SH-SY5Y (cell line): ENCODE results near the gene PLEKHG7.

Experiments
- GATA2 ChIP-seq: IDR thresholded peaks from 2 replicates; pipeline ENCODE4 v1.6.1; 2011; ENCODE audit warnings: mild to moderate bottlenecking, low read depth, low read length
- GATA3 ChIP-seq: IDR thresholded peaks from 2 replicates; pipeline ENCODE4 v1.6.1; 2011; ENCODE audit warnings: low read depth, mild to moderate bottlenecking, low read length, moderate library complexity

The PLEKHG7 gene, protein sequence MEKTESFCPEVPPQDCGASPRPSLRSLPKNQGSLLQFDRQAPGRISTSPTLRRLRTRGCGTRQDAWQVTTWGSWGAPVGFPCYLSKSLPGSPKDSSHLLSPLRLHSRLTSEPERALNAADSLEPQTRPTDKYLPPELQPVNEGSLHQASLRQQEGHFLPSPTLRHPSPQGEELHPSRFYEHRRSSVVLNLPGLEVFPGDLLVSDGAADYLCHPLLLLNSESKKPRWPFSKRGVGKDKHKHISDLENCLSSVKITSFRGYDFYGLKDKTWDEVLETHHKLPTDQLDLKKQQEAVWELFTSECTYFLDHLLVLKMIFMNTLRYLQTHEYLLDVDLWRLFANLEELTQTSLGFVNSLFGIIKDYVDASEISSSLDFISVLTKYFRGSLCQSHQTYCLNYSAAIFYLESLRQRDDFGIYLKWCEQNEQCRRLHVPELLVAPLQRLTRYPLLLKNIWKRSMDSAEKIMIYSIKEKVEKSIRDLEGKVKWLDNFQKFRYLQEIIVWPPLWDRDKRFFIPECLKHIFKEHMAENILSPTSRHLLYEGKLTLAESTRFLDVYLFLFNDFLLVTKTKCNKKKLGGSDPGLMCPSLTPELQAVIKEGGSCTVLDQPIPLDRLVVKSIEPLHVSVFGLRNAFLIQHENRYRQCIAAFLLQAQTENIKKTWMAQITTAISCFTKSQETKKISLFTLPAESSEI

DNA sequence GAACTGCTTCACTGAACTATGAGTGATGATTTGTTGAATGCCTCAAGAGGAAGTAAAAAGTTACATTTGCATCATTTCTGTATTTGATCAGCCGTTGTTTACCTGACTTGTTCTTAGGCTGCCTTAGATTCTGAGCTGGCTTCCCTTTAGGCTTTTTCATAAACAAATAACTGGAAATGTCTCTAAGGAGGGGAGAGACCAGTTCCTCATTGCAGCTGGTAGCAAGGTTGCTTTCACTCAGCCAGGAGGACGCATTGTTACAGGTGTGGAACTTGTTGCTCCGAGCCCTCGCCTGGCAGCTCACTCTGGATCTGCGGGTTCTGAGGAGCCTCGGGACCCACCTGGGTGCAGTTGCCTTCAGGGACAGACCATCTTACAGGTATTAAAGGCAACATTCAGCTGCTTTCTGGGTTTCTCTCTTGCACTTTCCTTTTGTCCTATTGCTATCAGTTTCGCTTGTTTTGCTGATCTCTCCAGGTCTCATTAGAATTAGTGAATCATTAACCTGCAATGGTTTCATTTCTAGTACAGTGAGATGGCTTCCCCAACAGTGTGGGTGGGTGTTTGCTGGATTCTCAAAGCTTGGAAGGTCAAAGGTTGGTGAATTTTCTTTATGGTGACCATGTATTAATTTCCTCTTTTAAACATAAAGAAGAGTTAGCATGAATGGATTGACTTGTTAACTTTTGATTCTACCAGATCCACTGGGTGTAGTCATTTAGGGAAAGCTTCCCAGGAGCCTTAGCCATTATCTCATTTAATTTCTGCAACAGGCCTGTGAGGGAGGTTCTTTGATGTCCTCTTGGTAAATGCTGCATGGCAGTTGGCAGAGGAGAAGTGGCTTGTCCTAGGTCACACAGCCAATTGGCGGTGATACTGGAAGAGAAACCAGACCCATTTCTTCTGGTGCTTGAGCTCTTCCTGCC lies at the start of gene PLEKHG7:
Gene PLEKHG7, plus strand, starts transcription at position 236 of the 926 bp plus-strand sequence. CDS start 3,643 bp downstream, outside the sequence.
- TF ChIP-seq GATA2 (no peak), GATA3 (no peak)

DNA sequence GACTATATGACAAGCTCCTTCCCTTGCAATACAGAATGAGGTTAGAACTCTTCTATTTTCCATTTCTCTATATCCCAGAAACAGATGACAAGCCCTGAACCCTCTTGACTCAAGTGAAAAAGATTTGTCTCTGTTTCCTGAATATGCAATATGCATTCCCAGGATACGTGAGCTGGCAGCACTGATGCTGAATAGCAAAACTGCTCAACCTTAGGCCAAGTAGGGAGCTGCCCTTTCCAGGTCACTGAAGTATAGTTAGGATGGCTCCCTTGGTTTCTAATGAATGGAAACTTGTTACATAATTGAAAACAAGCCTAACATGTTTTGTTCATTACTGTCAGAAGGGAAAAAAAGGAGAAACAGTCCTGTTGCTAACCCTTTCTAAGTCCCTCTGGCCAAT lies 47.9 kb upstream of the PLEKHG7 start:
- no peak for TF ChIP-seq GATA3
- TF ChIP-seq GATA2 = no peak

DNA sequence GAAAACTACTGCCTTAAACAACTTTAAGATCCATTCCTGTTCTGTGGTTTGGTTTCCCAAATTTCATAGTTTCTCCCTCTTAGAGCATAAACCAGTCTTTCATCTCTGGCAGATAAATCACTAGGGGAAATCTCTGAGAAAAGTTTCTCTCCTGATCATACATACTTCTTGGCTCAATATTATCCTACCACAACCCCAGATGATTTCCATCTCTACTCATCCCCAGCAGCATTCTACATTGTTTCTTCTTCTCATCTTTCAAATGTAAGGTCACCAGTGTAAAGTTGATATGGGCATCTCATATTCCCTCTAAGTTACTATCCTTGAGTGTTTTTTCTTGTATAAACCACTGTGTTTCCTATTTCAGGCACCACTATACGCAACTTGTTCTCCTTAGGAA lies 45.9 kb upstream of the PLEKHG7 start:
- no peak for TF ChIP-seq GATA3
- no peak for TF ChIP-seq GATA2

DNA sequence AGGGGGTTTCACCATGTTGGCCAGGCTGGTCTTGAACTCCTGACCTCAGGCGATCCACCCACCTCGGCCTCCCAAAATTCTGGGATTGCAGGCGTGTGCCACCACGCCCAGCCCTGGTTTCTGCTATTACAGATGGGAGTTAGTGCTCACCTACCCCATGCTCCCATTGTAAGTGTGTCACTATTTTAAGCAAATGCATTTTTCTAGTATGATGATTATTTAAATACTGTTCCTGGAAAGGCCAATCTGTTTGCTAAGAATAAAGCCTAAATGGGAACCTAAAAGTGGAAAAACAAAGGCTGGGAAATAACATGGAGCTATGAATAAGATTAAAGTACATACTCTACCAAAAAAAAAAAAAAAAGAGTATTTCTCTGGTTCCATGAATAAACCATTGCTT lies 45.0 kb upstream of the PLEKHG7 start:
- no peak for TF ChIP-seq GATA3
- no peak for TF ChIP-seq GATA2

DNA sequence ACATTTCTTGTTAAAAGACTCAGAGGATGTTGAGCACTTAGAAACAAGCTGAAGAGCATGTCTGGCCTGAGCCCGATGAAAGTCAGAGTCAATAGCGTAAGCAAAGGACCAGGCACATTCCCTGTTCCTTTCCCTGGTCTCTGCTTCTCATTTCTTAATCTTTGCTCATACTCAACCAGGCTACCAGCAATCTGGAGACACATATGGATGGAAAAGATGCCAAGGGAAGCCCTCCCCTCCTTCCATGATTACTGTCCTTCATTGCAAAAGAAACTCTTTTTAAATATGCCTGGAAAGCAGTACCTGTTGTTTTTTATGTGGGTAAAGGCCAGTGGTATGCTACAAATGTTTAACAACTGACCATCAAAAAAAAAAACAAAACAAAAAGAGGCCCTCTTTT lies 44.2 kb upstream of the PLEKHG7 start:
- no peak for TF ChIP-seq GATA3
- TF ChIP-seq GATA2 = no peak

DNA sequence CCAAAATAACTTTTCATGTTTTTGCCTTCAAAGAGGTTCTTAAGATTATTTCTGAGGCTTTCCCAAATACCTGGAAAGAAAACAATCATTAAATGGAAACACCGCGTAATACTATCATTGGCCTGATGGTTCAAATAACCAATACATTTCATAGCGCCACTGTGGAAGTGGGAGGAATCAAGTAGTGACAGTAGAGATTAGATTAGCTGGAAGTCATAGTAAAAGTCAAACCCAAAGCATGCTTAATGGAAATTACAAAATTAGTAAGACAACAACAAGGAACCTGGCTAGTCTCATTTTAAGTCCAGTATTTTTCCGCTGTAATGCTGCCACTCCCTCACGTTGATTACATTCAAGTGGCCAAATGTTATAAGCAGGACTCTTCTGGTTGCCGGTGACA lies 41.5 kb upstream of the PLEKHG7 start:
- TF ChIP-seq GATA3 (no peak), GATA2 (no peak)

DNA sequence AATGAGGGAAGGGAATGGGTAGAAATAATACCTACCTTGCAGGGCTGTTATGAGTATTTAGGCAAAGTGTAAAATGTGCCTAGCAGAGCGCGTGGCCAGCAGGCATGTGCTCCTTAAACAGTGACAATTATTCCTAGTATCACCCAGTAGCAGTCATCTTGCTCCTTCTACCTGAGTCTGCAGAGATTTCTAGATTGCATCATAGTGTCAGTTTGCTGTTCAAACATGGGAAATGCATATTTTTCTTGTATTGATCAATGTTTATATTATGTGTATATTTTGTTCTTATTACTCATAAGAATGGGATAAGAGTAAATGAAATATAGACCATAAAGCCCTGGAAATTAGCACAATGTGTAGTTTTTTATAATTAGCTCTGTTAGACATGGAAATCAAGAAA lies 37.3 kb upstream of the PLEKHG7 start:
- TF ChIP-seq GATA2 (no peak), GATA3 (no peak)

DNA sequence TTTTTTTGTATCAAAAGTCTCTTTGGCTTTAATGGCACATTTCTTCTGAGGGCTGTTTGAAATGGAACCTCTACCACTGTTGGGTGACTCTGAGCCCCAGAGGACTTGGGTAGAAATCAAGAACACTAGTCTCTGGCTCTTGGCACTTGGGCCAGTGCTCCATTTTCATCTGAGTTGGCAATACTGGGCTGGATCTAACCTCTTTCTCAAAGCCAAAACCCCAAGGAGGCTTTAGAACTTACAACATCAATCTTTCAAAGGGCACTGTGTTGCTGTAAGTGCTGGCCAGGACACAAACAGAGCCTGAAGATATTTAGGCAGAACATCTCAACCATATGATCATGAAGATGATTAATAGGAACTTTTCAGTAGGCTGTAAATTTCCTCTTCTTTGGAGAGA lies 34.0 kb upstream of the PLEKHG7 start:
- TF ChIP-seq GATA2 (no peak), GATA3 (no peak)

DNA sequence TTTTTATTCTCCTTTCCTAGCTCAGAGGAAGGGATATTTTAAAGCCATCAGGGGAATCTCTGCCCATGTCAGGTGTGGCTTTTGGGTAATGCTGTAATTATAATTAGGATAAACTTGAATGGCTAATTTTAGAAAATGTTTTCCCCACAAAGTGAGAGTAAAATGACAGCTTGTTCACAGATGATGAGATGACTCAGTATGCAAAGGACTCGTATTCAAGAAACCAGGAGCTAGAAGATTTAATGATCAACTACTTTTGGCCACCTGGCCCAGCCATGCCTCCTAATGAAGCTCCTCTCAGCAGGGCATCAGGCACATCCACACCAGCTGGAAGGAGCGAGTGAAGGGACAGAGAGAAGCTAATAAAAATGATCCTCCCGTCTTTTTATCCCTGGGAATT lies 29.0 kb upstream of the PLEKHG7 start:
- TF ChIP-seq GATA3 (no peak), GATA2 (no peak)

DNA sequence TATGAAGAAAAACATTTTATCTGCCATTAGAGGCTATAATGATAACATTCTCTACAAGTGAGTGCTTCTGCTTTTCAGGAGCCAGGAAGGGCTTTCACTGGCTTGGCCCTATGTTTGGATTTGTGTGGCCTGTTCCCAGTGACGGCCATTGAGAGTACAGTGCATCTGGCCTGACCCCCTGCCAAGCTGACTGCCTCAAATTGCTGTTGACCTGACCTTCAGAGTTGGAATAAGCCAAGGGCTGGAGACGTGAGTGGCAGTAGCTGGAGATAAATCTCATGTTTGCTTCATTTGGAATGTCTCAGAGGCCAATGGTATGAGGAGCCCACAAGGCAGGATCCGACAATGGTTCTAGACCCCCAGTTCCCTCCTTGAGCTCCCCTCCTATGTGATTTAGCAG lies 28.3 kb upstream of the PLEKHG7 start:
- TF ChIP-seq GATA3 (no peak), GATA2 (no peak)

DNA sequence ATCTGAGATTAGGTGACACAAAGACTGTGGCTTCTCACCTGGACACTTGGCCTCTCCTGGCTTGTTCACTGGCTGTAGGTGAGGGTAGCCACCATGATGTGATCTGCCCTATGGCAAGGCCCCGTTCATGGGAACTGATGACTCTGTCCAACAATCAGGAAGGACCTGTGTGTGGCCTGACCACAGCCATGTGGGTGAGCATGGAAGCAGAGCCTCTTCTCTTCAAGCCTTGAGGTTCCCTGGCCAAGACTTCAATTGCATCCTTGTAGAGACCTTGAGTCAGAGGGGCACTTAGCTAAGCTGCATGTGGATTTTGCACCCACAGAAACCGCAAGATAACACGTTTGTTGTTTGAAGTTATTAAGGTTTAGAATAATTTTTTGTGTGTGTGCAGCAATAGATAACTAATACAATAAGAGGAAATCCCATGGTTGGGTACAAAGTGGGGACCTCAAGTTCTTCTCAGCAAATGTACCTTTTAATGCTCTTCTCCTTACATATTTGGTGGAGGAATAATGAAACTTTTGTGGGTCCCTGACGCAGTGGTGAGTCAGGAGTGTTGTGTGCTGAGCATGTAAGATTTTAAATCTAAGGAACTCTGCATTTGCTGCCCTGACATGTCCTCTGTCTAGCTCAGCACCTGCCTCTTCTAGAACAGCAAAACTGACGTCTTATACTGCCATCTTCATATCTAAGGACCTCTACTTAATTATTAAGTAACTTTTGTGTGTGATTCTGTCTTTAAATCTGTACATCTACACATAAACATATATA lies 27.5 kb upstream of the PLEKHG7 start:
- TF ChIP-seq GATA3 (no peak), GATA2 (no peak)

DNA sequence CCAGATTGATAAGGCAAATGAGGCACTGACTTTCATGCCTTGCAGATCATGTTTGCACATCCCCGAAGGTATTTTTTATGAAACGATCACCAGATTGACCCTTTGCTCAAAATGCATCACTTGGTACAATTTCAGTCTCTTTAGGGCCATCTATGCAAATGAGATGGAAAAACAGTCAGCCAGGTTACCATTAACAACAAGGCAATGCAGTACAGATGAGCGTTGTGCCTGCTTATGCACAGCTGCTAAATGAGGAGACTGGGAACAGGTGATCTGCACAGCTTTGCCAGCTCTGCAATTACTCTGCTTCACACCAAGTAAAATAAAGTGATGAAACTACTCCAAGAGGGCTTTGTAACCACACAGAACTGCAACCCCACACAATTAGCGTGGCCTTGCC lies 26.1 kb upstream of the PLEKHG7 start:
- no peak for TF ChIP-seq GATA3
- no peak for TF ChIP-seq GATA2

DNA sequence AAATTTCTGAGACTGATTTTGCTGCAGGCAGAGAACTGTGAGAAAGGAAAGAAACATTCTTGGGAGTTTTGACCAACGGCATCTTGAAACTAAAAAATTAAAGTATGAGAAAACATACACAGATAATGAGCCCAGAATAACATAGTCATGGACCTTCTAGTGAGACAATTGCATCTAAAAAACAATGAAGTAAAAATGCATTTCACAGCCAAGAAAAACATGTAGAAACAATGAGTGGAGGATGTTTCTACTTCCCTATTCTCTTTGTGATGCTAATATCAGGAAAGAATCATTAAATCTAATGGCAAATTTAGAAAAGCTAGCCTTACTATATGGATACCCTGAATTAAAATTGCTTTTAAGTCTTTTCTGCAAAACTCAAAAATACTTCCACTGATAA lies 12.2 kb upstream of the PLEKHG7 start:
- no peak for TF ChIP-seq GATA2
- no peak for TF ChIP-seq GATA3
